Panc1 (cell line): Measurements from ENCODE around the gene ZG16.

Source experiments
- CTCF ChIP-seq: fragments of 450-650 bp; IDR thresholded peaks from 2 replicates; pipeline ENCODE4 v1.5.1; 2017; ENCODE audit warnings: mild to moderate bottlenecking
- POLR2AphosphoS5 ChIP-seq: IDR thresholded peaks from 2 replicates; pipeline ENCODE4 v1.6.1; 2012; ENCODE audit warnings: mild to moderate bottlenecking, low read depth, low read length, moderate library complexity
- REST ChIP-seq, 2 experiments: IDR thresholded peaks; 2 replicates each; pipeline ENCODE4 v1.6.1; 2011 to 2012; ENCODE audit warnings: low read depth in 2 of 2, control low read depth in 1 of 2, low read length in 1 of 2, mild to moderate bottlenecking in 1 of 2, moderate library complexity in 1 of 2; ENCODE audit not compliant: insufficient read depth in 1 of 2
- SIN3A ChIP-seq: IDR thresholded peaks from 2 replicates; pipeline ENCODE4 v1.6.1; 2012; ENCODE audit warnings: low read depth, mild to moderate bottlenecking, low read length, moderate library complexity, borderline replicate concordance; ENCODE audit not compliant: insufficient read depth
- TCF7L2 ChIP-seq: IDR thresholded peaks from 2 replicates; pipeline ENCODE4 v1.6.1; 2011; ENCODE audit warnings: mild to moderate bottlenecking, low read depth, low read length, inconsistent platforms

- no peak for TF ChIP-seq CTCF
- TF ChIP-seq TCF7L2: no peak
- peak; percentile 44 for TF ChIP-seq POLR2AphosphoS5
- no peak for TF ChIP-seq REST (IDR thresholded peaks at IDR 0.05; ENCODE audit: insufficient read depth in 1 of 2, low read depth in 2 of 2, low read length in 1 of 2)
- TF ChIP-seq SIN3A: no peak
Measured at GRCh38 chr16:29804020-29804419, 26.0 kb downstream of the ZG16 start.
